Thyroid gland (tissue), 4 donors: Measurements from ENCODE around the gene GOLGA5.
A peak's percentile ranks its signal among the peaks of the same experiment; 100 is the strongest.

Source experiments
- CTCF ChIP-seq, 6 experiments: fragments of 200-600 bp in 3 of 6; fragments of 450-650 bp in 3 of 6; sonication (generic) in 3 of 6; IDR thresholded peaks; one replicate each; pipeline ENCODE4 v1.5.1; 2016 to 2019; ENCODE audit warnings: antibody characterized with exemption in 6 of 6, mild to moderate bottlenecking in 2 of 6, inconsistent platforms in 1 of 6, moderate library complexity in 1 of 6
- POLR2A ChIP-seq, 2 donors: fragments of 450-650 bp; IDR thresholded peaks; one replicate each; pipeline ENCODE4 v1.6.1; 2017; ENCODE audit warnings: antibody characterized with exemption in 2 of 2, mild to moderate bottlenecking in 2 of 2, moderate library complexity in 1 of 2

GRCh38 chr14:92880851-92881250 lies 86.7 kb downstream of the GOLGA5 start:
- TF ChIP-seq CTCF (IDR thresholded peaks at IDR 0.05) (peak in 2 of 6 experiments; percentile 9 to 29), POLR2A (IDR thresholded peaks at IDR 0.05) (no peak)
